Measurements from ENCODE around the gene EIF4E3.

The EIF4E3 gene

GRCh38 chr3:71647751-71648150, 77.5 kb downstream of the EIF4E3 start:
- DNase-seq (ENCODE audit: low spot score): no peak

- DNase-seq (ENCODE audit: low spot score): no peak
These were observed 78.2 kb downstream of the EIF4E3 start for GRCh38 chr3:71646971-71647370.

- DNase-seq (ENCODE audit: low spot score): no peak
These were observed 80.1 kb downstream of the EIF4E3 start for GRCh38 chr3:71645140-71645539.

- DNase-seq (ENCODE audit: low spot score): no peak
These were observed 83.5 kb downstream of the EIF4E3 start for GRCh38 chr3:71641674-71642073.

GRCh38 chr3:71640331-71640983, 84.7 kb downstream of the EIF4E3 start:
- no peak for DNase-seq (ENCODE audit: low spot score)

- DNase-seq (ENCODE audit: low spot score): no peak
These were observed 88.7 kb downstream of the EIF4E3 start for GRCh38 chr3:71636482-71636881.

GRCh38 chr3:71636001-71636400, 89.2 kb downstream of the EIF4E3 start:
- no peak for DNase-seq (ENCODE audit: low spot score)

GRCh38 chr3:71634671-71635070, 90.5 kb downstream of the EIF4E3 start:
- DNase-seq (ENCODE audit: low spot score): no peak

- no peak for DNase-seq (ENCODE audit: low spot score)
These were observed 95.5 kb downstream of the EIF4E3 start for GRCh38 chr3:71629711-71630110.

GRCh38 chr3:71629289-71629688, 95.9 kb downstream of the EIF4E3 start:
- no peak for DNase-seq (ENCODE audit: low spot score)

- DNase-seq (ENCODE audit: low spot score): no peak
These were observed 96.7 kb downstream of the EIF4E3 start for GRCh38 chr3:71628522-71628921.

GRCh38 chr3:71625676-71626075, 99.5 kb downstream of the EIF4E3 start:
- no peak for DNase-seq (ENCODE audit: low spot score)

All from COLO829 (cell line).